GM18861 (cell line): ENCODE data around the gene TMEM259.

Experiments used
- ATAC-seq: cut with Tn5 transposase; IDR thresholded peaks from one replicate; pipeline ENCODE4 v1.9.1; 2021; ENCODE audit not compliant: unreplicated experiment

TMEM259 gene

GRCh38 chr19:1017906-1018305 is 3.0 kb downstream of the TMEM259 start:
- no peak for ATAC-seq

GRCh38 chr19:1017115-1017905 is 3.6 kb downstream of the TMEM259 start:
- no peak for ATAC-seq

GRCh38 chr19:1016647-1017114 is 4.2 kb downstream of the TMEM259 start:
- no peak for ATAC-seq

GRCh38 chr19:1015782-1016646 is 4.9 kb downstream of the TMEM259 start:
- no peak for ATAC-seq

- ATAC-seq = no peak
Observed at GRCh38 chr19:1015061-1015781, 5.7 kb downstream of the TMEM259 start.

- ATAC-seq = no peak
Observed at GRCh38 chr19:1014161-1015060, 6.5 kb downstream of the TMEM259 start.

- no peak for ATAC-seq
Observed at GRCh38 chr19:1013218-1013617, 7.7 kb downstream of the TMEM259 start.

GRCh38 chr19:1012334-1012733 is 8.6 kb downstream of the TMEM259 start:
- ATAC-seq = no peak

- no peak for ATAC-seq
Observed at GRCh38 chr19:1011831-1012333, 9.0 kb downstream of the TMEM259 start.

GRCh38 chr19:1010586-1011510 is 10.1 kb downstream of the TMEM259 start:
- ATAC-seq = no peak

GRCh38 chr19:1009981-1010538 is 10.9 kb downstream of the TMEM259 start:
- no peak for ATAC-seq

GRCh38 chr19:1009041-1009980 is 11.6 kb downstream of the TMEM259 start:
- no peak for ATAC-seq

GRCh38 chr19:1008268-1009040 is 12.5 kb downstream of the TMEM259 start:
- ATAC-seq = no peak

GRCh38 chr19:1007399-1008251 is 13.3 kb downstream of the TMEM259 start:
- no peak for ATAC-seq

GRCh38 chr19:1006711-1007398 is 14.1 kb downstream of the TMEM259 start:
- no peak for ATAC-seq
